Measurements from ENCODE around the gene NFE2L3. TPM values are rescaled to one million over a fixed set of nuclear protein-coding genes. Genes with fewer than 3 reads are reported as not detected.

The NFE2L3 gene
- total and polyA plus RNA-seq, 9 of the 15 experiments (the other 6 are each of a cell fraction or from before 2014, with no cell fraction given), result 2.9 to 16.9 (median 12.4) TPM

- TF ChIP-seq AFF4 (CRISPR knock-in tag; IDR thresholded peaks at IDR 0.05), result no peak; the same call in 1 of the 2 replicates
- no peak for TF ChIP-seq ARID3B (CRISPR knock-in tag; IDR thresholded peaks at IDR 0.05; ENCODE audit: borderline replicate concordance)
- TF ChIP-seq MEF2A (IDR thresholded peaks at IDR 0.05; ENCODE audit: control insufficient read depth, low read depth, low read length), result no peak
- no peak for TF ChIP-seq SMARCA4 (IDR thresholded peaks at IDR 0.05)
- TF ChIP-seq CBX3 (IDR thresholded peaks at IDR 0.05; ENCODE audit: borderline replicate concordance in 1 of 2, low read length in 2 of 2), result no peak
- peak; percentile 31; the same call in 1 of the 2 replicates for TF ChIP-seq NR2C2 (CRISPR knock-in tag; IDR thresholded peaks at IDR 0.05)
- no peak for TF ChIP-seq NR2C2 (tag; IDR thresholded peaks at IDR 0.05)
- TF ChIP-seq MTA1 (IDR thresholded peaks at IDR 0.05; ENCODE audit: borderline replicate concordance), result no peak
- TF ChIP-seq RB1 (IDR thresholded peaks at IDR 0.05; ENCODE audit: low read depth), result no peak
- peak; percentile 79 for TF ChIP-seq ZNF551 (CRISPR knock-in tag; IDR thresholded peaks at IDR 0.05)
- no peak for TF ChIP-seq ZNF175 (CRISPR knock-in tag; IDR thresholded peaks at IDR 0.05; ENCODE audit: low read depth)
- TF ChIP-seq SP1 (CRISPR knock-in tag; IDR thresholded peaks at IDR 0.05), result peak; percentile 25; the same call in 1 of the 2 replicates
- TF ChIP-seq ZNF696 (CRISPR knock-in tag; conservative IDR thresholded peaks at IDR 0.05), result no peak; the same call in 1 of the 2 replicates
- no peak for TF ChIP-seq SIX5 (IDR thresholded peaks at IDR 0.05; ENCODE audit: borderline replicate concordance in 1 of 2, insufficient read depth in 1 of 2, low read depth in 1 of 2, low read length in 2 of 2)
- no peak for TF ChIP-seq SP2 (IDR thresholded peaks at IDR 0.05; ENCODE audit: extremely low read depth, low read depth, low read length, poor library complexity, severe bottlenecking)
- no peak for TF ChIP-seq ETS1 (conservative IDR thresholded peaks at IDR 0.05; ENCODE audit: control insufficient read depth, low read depth, low read length)
These were observed 35.6 kb downstream of the NFE2L3 start (continued) for GRCh38 chr7:26187380-26188205.
